SU-DHL-6 (cell line): ENCODE results near the gene MAK.

Source experiments
- CTCF ChIP-seq: fragments of 200-600 bp; sonication (generic); IDR thresholded peaks from one replicate; pipeline ENCODE4 v1.5.1; 2017; ENCODE audit warnings: antibody characterized with exemption, mild to moderate bottlenecking, low read length, moderate library complexity; ENCODE audit not compliant: insufficient read depth, poor library complexity, severe bottlenecking
- EZH2phosphoT487 ChIP-seq: fragments of 200-600 bp; sonication (generic), shearing (Covaris generic); conservative IDR thresholded peaks from 2 replicates; pipeline ENCODE4 v1.6.1; 2018; ENCODE audit warnings: mild to moderate bottlenecking, antibody characterized with exemption, low read length, moderate library complexity, mixed read lengths

- TF ChIP-seq EZH2phosphoT487 (no peak), CTCF (no peak)
Measured at GRCh38 chr6:10747251-10747972, 90.9 kb downstream of the MAK start, which contains the start of gene TMEM14B.
